Immature natural killer cell (primary cell): ENCODE results near the gene CYFIP2. TPM values are rescaled to one million over a fixed set of nuclear protein-coding genes. Genes with fewer than 3 reads are reported as not detected.

Source experiments
- DNase-seq, 3 donors: peaks; one replicate each; pipeline ENCODE4 v3.0.0; 2022; ENCODE audit warnings: mixed read lengths in 1 of 3
- H3K27ac Mint-ChIP-seq, 6 donors: one replicate each; pipeline ENCODE4 v1.8.0; 2020; ENCODE audit warnings: mixed read lengths in 6 of 6, mild to moderate bottlenecking in 5 of 6, inconsistent platforms in 4 of 6, moderate library complexity in 3 of 6
- H3K27me3 Mint-ChIP-seq, 3 donors: one replicate each; pipeline ENCODE4 v1.8.0; 2020 to 2021; ENCODE audit warnings: low read depth in 3 of 3, mild to moderate bottlenecking in 3 of 3, mixed read lengths in 3 of 3, moderate library complexity in 3 of 3, inconsistent platforms in 1 of 3
- H3K36me3 Mint-ChIP-seq, 3 donors: one replicate each; pipeline ENCODE4 v1.8.0; 2020; ENCODE audit warnings: mixed read lengths in 3 of 3, inconsistent platforms in 2 of 3, mild to moderate bottlenecking in 2 of 3
- H3K4me1 Mint-ChIP-seq, 2 donors: one replicate each; pipeline ENCODE4 v1.8.0; 2020; ENCODE audit warnings: inconsistent platforms in 2 of 2, mild to moderate bottlenecking in 2 of 2, mixed read lengths in 2 of 2, moderate library complexity in 1 of 2
- H3K4me3 Mint-ChIP-seq, 5 donors: one replicate each; pipeline ENCODE4 v1.8.0; 2020; ENCODE audit warnings: mild to moderate bottlenecking in 5 of 5, mixed read lengths in 5 of 5, inconsistent platforms in 3 of 5, moderate library complexity in 3 of 5
- H3K9me3 Mint-ChIP-seq, 6 donors: one replicate each; pipeline ENCODE4 v1.8.0; 2020; ENCODE audit warnings: mild to moderate bottlenecking in 6 of 6, mixed read lengths in 6 of 6, inconsistent platforms in 4 of 6, moderate library complexity in 3 of 6
- polyA plus RNA-seq, 3 donors: library from polyadenylated mRNA; unstranded; fragments of 300-500 nt; fragmentation: Illumina TruSeq; gene quantifications; one replicate each; pipeline ENCODE4 v1.2.3, GENCODE V29; 2021

CYFIP2 gene
- polyA plus RNA-seq, 3 donors from 2014 or later: 293 to 667 (median 513) TPM

DNA sequence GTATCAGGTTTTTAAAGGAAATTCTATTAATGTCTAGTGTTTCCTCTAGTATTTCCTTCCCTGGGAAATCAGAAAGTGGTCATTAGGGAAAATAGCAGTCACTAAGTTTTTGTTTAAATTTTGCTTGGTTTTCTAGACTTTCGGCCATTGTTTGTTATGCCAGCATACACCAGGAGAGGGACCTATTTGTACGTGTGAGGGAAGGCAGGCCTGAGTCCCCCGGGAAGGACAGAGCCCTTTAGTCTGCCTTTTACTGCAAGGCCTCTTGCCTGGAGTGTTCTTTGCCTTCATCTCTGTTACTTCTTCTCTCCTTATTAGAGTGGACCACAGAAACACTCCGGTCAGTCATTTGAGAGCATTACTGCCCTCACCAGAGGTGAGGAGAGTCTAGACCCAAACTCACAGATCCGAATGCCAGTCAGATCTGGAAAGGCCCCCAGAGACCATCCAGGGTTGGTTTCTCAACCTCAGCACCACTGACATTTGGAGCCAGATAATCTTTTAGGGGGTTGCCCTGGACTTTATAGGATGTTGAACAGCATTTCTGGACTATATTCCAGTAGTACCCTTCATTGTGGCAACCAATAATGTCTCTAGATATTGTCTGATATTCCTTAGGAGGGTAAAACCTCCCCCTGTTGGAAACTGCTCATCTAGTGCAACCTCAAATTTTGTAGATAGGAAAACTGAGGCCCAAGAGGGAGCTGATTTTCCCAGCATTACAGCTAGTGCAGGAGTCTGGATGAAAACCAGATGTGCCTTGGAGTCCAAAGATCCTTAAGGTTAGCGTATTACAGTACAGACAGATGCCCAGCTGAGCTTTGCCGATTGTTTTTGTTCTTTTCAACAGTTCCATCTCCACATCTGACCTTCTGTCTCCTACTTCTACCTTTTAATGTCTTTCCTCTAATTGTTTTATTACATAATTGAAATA is 101.1 kb downstream of the CYFIP2 start:
- peaks cover 0 to 4% (median 0%) of the 10 kb centered on the region in 3 donors for H3K27me3 Mint-ChIP-seq
- no peak for DNase-seq
- peaks cover 0 to 21% of the 10 kb centered on the region in 2 donors for H3K4me1 Mint-ChIP-seq
- peak overlapping the region in 5 of 6 donors; percentile 25 to 73 (median 55) for H3K27ac Mint-ChIP-seq
- H3K4me3 Mint-ChIP-seq: no peak overlapping the region
- peaks cover 18 to 70% (median 34%) of the 10 kb centered on the region in 3 donors for H3K36me3 Mint-ChIP-seq
- no peaks in the 10 kb centered on the region for H3K9me3 Mint-ChIP-seq

DNA sequence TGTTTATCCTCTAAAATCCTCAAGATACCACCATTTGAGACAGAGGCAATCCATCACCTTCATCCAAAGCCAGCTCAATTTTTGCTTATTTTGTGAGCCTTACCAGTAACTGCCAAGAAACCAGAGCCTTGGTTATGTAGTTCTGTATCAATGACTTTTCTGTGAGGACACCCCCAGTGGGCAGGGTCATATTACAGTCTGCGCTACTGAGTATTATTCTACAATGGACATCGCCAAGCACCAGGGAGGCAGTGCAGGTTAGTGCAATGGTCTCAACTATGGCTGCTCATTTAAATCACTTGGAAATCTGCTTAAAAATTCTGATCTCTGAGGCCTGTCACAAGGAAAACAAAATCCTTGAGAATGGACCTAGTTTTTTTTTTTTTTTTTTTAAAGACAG is 103.6 kb downstream of the CYFIP2 start:
- H3K4me1 Mint-ChIP-seq: peaks cover 0 to 18% of the 10 kb centered on the region in 2 donors
- no peak overlapping the region for H3K4me3 Mint-ChIP-seq
- H3K9me3 Mint-ChIP-seq: no peaks in the 10 kb centered on the region
- peaks cover 0 to 2% (median 0%) of the 10 kb centered on the region in 3 donors for H3K27me3 Mint-ChIP-seq
- no peak for DNase-seq
- H3K27ac Mint-ChIP-seq: peak overlapping the region in 4 of 6 donors; percentile 6 to 60 (median 38)
- peaks cover 12 to 69% (median 27%) of the 10 kb centered on the region in 3 donors for H3K36me3 Mint-ChIP-seq

DNA sequence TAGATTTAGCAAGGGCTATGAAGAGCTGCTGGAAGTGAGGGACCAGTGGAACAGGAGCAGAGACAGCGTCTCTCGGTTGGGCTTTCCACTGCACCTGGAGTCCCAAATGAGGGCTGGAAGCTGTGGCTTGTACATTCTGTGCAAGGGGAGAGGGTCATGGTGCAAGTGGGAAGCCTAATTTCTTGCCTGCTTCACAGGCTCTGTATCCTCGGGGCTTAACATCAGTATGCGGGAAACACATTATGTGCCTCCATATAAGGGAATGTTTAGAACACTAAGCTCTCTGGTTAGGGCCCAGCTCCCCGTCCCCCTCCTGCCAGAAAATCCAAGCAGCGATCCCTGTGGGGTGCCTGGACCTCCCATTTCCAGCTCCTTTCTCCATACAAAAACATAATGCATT is 105.0 kb downstream of the CYFIP2 start:
- no peak for DNase-seq
- Mint-ChIP-seq H3K4me3 (no peak overlapping the region), H3K4me1 (peaks cover 1 to 23% of the 10 kb centered on the region in 2 donors)

DNA sequence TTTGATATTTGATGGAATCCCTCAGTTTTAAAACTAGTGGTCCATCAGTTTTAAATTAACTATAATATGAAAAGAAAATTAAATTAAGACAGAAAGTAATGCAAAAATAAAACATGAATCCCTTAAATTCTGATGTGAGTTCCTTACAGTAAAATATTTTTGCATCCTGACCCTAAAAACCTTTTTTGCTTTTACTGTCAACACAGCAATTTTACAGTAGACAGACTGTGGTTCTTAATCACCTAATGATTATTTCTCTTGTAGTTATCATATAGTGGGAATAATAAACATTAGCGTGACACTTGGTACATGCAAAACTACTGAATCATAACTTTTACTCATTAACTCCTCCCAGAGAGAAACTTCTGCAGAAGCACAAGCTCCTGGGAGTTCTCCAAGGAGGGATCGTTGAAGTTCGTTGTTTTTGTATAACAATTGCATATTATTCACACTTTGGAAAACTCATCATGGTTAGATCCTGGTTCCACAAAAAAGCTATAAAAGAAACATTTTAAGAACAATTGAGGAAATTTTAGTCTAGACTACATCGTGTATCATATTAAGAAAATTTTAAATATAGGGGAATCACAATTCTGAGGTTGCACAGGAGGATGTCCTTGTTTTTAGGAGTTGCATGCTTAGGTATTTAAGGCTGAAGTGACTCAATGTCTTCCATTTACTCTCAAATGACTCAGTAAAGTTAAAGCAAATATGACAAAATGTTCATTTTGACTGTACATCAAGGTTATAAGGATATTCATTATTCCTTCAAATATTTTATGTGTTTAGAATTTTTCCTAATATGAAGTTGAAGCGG is 105.9 kb downstream of the CYFIP2 start:
- no peak overlapping the region for H3K4me3 Mint-ChIP-seq
- peaks cover 0 to 5% (median 0%) of the 10 kb centered on the region in 3 donors for H3K27me3 Mint-ChIP-seq
- peaks cover 19 to 59% (median 33%) of the 10 kb centered on the region in 3 donors for H3K36me3 Mint-ChIP-seq
- H3K4me1 Mint-ChIP-seq: peaks cover 4 to 27% of the 10 kb centered on the region in 2 donors
- no peak for DNase-seq
- peak overlapping the region in 2 of 6 donors; percentile 29 to 66 for H3K27ac Mint-ChIP-seq
- H3K9me3 Mint-ChIP-seq: no peaks in the 10 kb centered on the region

More for the DNA sequence above, 105.0 kb downstream of the CYFIP2 start:
- Mint-ChIP-seq H3K27me3 (peaks cover 0 to 2% (median 0%) of the 10 kb centered on the region in 3 donors), H3K36me3 (peaks cover 14 to 61% (median 27%) of the 10 kb centered on the region in 3 donors), H3K27ac (peak overlapping the region; percentile 4 to 82 (median 68)), H3K9me3 (no peaks in the 10 kb centered on the region)

DNA sequence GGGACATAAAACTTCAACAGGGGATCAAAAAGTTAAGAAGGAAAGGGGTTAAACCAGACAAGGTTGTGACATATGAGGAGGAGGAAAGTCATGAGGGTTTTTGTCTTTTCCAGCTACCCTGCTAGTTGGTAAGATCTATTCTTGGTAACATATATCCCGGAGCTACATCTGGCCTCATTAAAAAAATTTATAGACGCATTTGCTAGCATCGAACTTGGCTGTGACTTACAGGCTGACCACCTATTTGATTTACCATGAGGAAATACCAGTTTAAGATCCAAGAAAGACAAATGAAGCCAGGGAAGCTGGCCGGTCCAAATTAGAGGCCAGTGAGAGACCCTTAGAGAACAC is 106.5 kb downstream of the CYFIP2 start:
- H3K4me3 Mint-ChIP-seq: no peak overlapping the region
- H3K27me3 Mint-ChIP-seq: peaks cover 0 to 5% (median 4%) of the 10 kb centered on the region in 3 donors
- H3K27ac Mint-ChIP-seq: peak overlapping the region in 3 of 6 donors; percentile 29 to 53 (median 49)
- peaks cover 25 to 63% (median 39%) of the 10 kb centered on the region in 3 donors for H3K36me3 Mint-ChIP-seq
- peaks cover 9 to 29% of the 10 kb centered on the region in 2 donors for H3K4me1 Mint-ChIP-seq
- no peaks in the 10 kb centered on the region for H3K9me3 Mint-ChIP-seq
- no peak for DNase-seq

DNA sequence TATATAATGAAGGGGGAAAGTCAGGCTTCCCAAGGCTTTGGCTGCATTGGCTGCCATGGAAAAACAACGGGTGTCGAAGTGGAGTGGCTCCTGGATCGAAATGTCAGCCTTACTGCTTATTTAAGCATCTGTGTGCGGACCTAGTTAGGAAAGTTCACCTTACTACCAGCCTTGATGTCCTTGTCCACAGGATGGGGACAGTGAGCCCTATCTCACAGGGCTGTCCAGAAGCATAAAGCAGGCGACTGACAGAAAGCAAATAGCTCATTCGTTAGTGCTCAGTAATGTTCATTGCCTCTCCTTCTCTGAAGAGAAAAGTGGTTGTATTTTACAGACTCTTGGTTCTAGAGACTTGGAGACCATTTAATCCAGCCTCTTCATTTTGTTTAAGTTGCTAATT is 112.6 kb downstream of the CYFIP2 start:
- H3K4me1 Mint-ChIP-seq: peaks cover 13 to 27% of the 10 kb centered on the region in 2 donors
- DNase-seq: no peak
- peaks cover 0 to 5% (median 4%) of the 10 kb centered on the region in 3 donors for H3K27me3 Mint-ChIP-seq
- H3K9me3 Mint-ChIP-seq: no peaks in the 10 kb centered on the region
- peak overlapping the region in 5 of 6 donors; percentile 27 to 72 (median 56) for H3K27ac Mint-ChIP-seq
- peaks cover 32 to 53% (median 38%) of the 10 kb centered on the region in 3 donors for H3K36me3 Mint-ChIP-seq
- H3K4me3 Mint-ChIP-seq: no peak overlapping the region

DNA sequence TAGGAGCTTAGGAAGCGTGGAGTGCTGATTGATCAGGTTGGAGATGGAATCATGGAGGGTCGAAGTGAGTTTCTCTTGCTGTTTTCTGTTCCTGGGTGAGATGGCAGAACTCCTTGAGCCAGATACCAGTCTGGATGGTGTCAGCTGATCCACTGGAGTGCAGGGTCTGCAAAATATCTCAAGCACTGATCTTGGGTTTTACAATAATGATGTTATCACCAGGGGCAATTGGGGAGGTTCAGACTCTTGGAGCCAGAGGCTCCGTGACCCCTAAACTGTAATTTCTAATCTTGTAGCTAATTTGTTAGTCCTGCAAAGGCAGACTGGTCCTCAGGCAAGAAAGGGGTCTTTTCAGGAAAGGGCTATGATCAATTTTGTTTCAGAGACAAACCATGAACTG is 114.1 kb downstream of the CYFIP2 start:
- Mint-ChIP-seq H3K27ac (peak overlapping the region in 5 of 6 donors; percentile 8 to 52 (median 46)), H3K9me3 (no peaks in the 10 kb centered on the region)

DNA sequence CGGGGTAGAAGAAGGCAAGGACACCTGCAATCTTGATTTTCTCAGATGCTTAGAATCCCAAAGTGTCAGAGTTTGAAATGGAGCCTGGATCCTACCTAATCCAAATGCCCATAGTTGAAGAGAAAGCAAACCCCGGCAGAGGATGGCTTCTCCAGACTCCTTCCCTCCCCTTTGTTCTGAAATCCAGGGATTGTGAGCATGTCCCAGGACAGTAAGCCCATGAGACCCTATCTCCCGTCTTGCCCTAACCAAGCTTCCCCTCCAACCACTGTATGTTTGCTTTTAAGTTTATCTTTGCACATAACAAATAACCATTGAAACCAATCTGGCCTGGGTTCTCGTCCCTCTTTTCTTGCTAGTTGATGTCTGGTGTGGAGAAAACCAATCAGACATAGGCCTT is 115.8 kb downstream of the CYFIP2 start:
- Mint-ChIP-seq H3K36me3 (peaks cover 32 to 57% (median 36%) of the 10 kb centered on the region in 3 donors), H3K27me3 (peaks cover 3 to 4% (median 4%) of the 10 kb centered on the region in 3 donors), H3K4me1 (peaks cover 9 to 17% of the 10 kb centered on the region in 2 donors), H3K4me3 (no peak overlapping the region), H3K27ac (peak overlapping the region; percentile 7 to 53 (median 30)), H3K9me3 (no peaks in the 10 kb centered on the region)
- DNase-seq: no peak

More for the DNA sequence above, 114.1 kb downstream of the CYFIP2 start:
- Mint-ChIP-seq H3K27me3 (peaks cover 4 to 5% (median 4%) of the 10 kb centered on the region in 3 donors), H3K4me3 (no peak overlapping the region), H3K36me3 (peaks cover 38 to 58% (median 44%) of the 10 kb centered on the region in 3 donors), H3K4me1 (peaks cover 13 to 27% of the 10 kb centered on the region in 2 donors)
- no peak for DNase-seq

DNA sequence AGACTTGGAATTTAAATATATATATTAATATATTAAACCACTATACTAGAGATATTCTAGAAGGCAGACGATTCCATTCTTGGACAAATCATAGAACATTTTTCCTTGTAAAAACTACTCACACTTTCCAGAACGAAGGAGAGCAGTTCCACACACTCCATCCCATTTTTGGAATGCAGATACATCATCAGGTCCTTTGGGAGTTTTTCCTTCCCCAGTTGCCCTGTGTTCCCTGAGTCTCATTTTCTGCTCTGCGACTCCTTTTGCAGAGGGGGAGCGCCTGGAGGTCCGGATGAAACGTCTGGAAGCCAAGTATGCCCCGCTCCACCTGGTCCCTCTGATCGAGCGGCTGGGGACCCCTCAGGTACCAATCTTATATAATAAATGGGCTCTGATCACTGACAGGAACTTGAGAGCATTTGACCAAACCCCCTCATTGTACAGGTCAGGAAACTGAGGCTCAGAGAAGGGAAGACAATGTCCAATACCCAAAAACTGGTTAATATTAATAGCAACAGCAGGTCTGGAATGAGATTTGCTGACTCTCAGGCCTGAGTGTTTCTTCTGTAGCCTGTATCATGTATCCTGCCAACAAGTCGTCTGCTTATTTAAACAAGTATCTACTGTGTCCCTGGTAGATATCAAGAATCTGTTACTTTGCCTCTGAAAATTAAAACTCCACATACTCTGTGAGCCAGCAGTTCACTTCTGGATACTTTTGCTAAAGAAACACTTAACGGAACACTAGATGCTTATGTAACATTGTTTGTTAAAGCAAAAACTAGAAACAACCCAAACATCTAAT is 117.3 kb downstream of the CYFIP2 start:
- no peak for DNase-seq
- Mint-ChIP-seq H3K9me3 (no peaks in the 10 kb centered on the region), H3K27ac (peak overlapping the region in 3 of 6 donors; percentile 36 to 73 (median 68)), H3K27me3 (peaks cover 0 to 4% (median 3%) of the 10 kb centered on the region in 3 donors), H3K36me3 (peaks cover 30 to 54% (median 31%) of the 10 kb centered on the region in 3 donors), H3K4me3 (no peak overlapping the region), H3K4me1 (peaks cover 0 to 11% of the 10 kb centered on the region in 2 donors)

DNA sequence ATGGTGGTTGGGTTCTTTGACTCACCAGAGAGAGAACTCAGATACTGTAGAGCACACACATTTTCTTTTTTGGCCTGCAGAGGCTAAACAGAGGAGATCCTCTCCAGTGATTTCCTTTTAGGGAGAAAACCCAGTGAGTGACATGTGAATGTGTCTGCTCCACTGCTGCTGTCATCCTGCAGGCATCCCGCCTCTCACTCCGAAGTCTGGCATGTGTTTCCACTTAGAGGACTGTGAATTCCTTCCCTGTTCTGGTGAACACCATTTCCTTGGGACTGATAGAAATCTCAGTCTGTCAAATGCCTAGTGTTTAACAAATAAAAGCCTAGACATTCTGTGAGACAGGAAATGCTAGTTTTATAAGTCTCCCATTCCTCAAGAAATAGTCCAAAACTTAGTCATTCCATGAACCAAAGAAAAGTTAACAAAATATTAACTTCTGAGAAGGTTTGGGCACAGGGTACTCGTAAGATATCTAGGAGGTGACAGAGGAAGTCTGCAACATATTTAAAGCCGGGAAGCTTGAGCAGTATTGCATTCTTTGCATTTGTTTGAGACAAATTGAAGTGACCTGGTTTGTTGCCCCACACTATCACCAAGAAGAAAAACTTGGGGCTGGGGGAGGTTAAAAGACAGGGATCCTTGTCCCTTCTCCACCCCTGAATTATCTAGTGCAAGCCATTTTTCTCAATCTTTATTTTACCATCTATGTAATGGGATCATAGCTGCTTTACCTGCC is 119.2 kb downstream of the CYFIP2 start:
- H3K4me1 Mint-ChIP-seq: peaks cover 0 to 15% of the 10 kb centered on the region in 2 donors
- H3K9me3 Mint-ChIP-seq: no peaks in the 10 kb centered on the region
- no peak for DNase-seq
- peak overlapping the region in 5 of 6 donors; percentile 12 to 74 (median 67) for H3K27ac Mint-ChIP-seq
- peaks cover 0 to 8% (median 3%) of the 10 kb centered on the region in 3 donors for H3K27me3 Mint-ChIP-seq
- peaks cover 31 to 59% (median 34%) of the 10 kb centered on the region in 3 donors for H3K36me3 Mint-ChIP-seq
- no peak overlapping the region for H3K4me3 Mint-ChIP-seq

DNA sequence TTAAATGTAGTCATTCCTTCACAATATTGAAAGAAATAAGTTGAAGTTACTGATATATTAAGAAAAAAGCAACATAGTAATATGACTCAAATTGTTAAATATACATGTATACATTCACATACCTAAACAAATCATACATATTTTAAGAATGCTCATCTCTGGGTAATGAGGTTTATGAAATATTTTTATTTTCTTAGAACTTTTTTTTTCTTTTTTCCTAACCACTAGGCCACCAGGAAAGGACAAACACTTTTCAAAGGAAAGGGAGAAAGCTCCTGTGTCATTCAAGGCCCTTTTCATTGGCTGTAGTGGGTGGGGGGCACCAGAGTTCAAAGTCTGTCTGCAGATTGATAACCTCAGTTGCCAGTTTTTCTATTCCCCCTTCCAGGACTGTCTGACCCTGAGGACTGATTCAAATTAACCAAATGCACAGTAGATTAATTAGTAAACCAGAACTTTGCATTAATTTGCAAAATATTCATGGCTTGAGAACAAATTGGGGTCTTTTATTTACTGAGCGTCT is 121.2 kb downstream of the CYFIP2 start:
- Mint-ChIP-seq H3K36me3 (peaks cover 33 to 64% (median 33%) of the 10 kb centered on the region in 3 donors), H3K4me1 (peaks cover 0 to 23% of the 10 kb centered on the region in 2 donors), H3K9me3 (no peaks in the 10 kb centered on the region), H3K27ac (peak overlapping the region in 3 of 6 donors; percentile 22 to 97 (median 94)), H3K4me3 (no peak overlapping the region), H3K27me3 (peaks cover 0 to 8% (median 2%) of the 10 kb centered on the region in 3 donors)
- DNase-seq: no peak

DNA sequence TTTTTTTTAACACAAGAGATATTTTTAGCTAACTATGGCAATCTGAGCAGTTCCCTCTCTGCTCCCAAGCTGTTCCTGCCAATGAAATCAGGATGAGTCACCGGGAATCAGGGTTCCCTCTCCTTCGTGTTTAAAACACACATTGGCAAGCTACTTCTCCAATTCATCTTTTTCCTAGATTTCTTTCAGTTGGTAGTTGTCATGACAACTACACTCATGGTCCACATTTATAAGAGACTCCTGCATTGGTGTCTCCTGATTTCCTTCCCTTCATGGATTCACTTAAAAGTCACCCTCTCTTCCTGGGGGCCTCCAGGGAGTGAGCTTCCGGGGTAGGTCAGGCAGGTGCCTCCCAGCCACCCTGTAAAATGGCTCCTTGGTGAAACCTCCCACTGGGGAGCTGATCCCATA is 121.8 kb downstream of the CYFIP2 start:
- no peak for DNase-seq
- no peak overlapping the region for H3K4me3 Mint-ChIP-seq
- H3K27ac Mint-ChIP-seq: peak overlapping the region; percentile 26 to 97 (median 70)
- peaks cover 0 to 23% of the 10 kb centered on the region in 2 donors for H3K4me1 Mint-ChIP-seq
- H3K9me3 Mint-ChIP-seq: no peaks in the 10 kb centered on the region
- H3K27me3 Mint-ChIP-seq: peaks cover 0 to 8% (median 3%) of the 10 kb centered on the region in 3 donors
- H3K36me3 Mint-ChIP-seq: peaks cover 33 to 69% (median 34%) of the 10 kb centered on the region in 3 donors
